IMR-90 (cell line): Measurements from ENCODE around the gene MRPL4. TPM values are rescaled to one million over a fixed set of nuclear protein-coding genes. Genes with fewer than 3 reads are reported as not detected.
A peak's percentile ranks its signal among the peaks of the same experiment; 100 is the strongest.

Experiments used
- ATAC-seq: fragments of 200-7000 bp; cut with Tn5 transposase; 2 replicates; pipeline ENCODE4 v1.9.1; 2020; ENCODE audit warnings: low read depth, mild to moderate bottlenecking, moderate library complexity
- BruUV-seq: library from RNA; stranded (reverse); fragments of 400-500 nt; replicated peaks from 2 replicates; lab custom pipeline; 2021; lab: Mats Ljungman, UMichigan
- CTCF ChIA-PET: fragments of 300-600 bp; formaldehyde crosslinking; extraction: SDS; loops from one replicate; lab custom pipeline; 2021; ENCODE audit warnings: antibody characterized with exemption; lab: Yijun Ruan, JAX
- POLR2A ChIA-PET: fragments of 300-600 bp; sonication (Branson Sonifier 250); formaldehyde crosslinking; loops from one replicate; lab custom pipeline; 2022; ENCODE audit warnings: antibody characterized with exemption; ENCODE audit not compliant: unreplicated experiment; lab: Charles Lee
- DNase-seq: peaks from one replicate; pipeline ENCODE4 v3.0.0; 2013
- H2AFZ ChIP-seq: replicated peaks from 2 replicates; pipeline ENCODE3; 2013; ENCODE audit warnings: low read length, mild to moderate bottlenecking; ENCODE audit not compliant: poor library complexity
- H2AK5ac ChIP-seq: 2 replicates; pipeline ENCODE4 v1.6.1; 2013; ENCODE audit warnings: low read depth, low read length, inconsistent platforms
- H2AK9ac ChIP-seq: replicated peaks from 2 replicates; pipeline ENCODE3; 2013; ENCODE audit warnings: mild to moderate bottlenecking, low read depth, low read length, moderate library complexity; ENCODE audit not compliant: poor library complexity
- H2BK120ac ChIP-seq: 2 replicates; pipeline ENCODE4 v1.6.1; 2013; ENCODE audit warnings: low read depth, low read length, inconsistent platforms
- H2BK15ac ChIP-seq: 3 replicates; pipeline ENCODE4 v1.6.1; 2013; ENCODE audit warnings: low read depth, low read length, inconsistent platforms
- H2BK20ac ChIP-seq: 2 replicates; pipeline ENCODE4 v1.6.1; 2013; ENCODE audit warnings: low read depth, mild to moderate bottlenecking, inconsistent platforms, low read length, moderate library complexity
- H2BK5ac ChIP-seq: 2 replicates; pipeline ENCODE4 v1.6.1; 2013; ENCODE audit warnings: mild to moderate bottlenecking, low read depth, low read length, inconsistent platforms; ENCODE audit not compliant: poor library complexity, severe bottlenecking
- H3K14ac ChIP-seq: replicated peaks from 2 replicates; pipeline ENCODE4 v1.6.1; 2013; ENCODE audit warnings: low read depth, low read length, inconsistent platforms
- H3K18ac ChIP-seq: 2 replicates; pipeline ENCODE4 v1.6.1; 2013; ENCODE audit warnings: low read depth, low read length, control low read depth
- H3K23ac ChIP-seq: 2 replicates; pipeline ENCODE4 v1.6.1; 2013; ENCODE audit warnings: low read depth, low read length, inconsistent platforms
- H3K27ac ChIP-seq: 2 replicates; pipeline ENCODE4 v1.5.1; 2013; ENCODE audit warnings: mild to moderate bottlenecking, control low read depth, low read length; ENCODE audit not compliant: insufficient read depth
- H3K27me3 ChIP-seq: 2 replicates; pipeline ENCODE4 v1.6.1; 2013; ENCODE audit warnings: low read length; ENCODE audit not compliant: control insufficient read depth, insufficient read depth
- H3K36me3 ChIP-seq: 2 replicates; pipeline ENCODE4 v1.6.1; 2013; ENCODE audit warnings: low read length, mixed read lengths; ENCODE audit not compliant: control insufficient read depth, insufficient read depth
- H3K4ac ChIP-seq: 2 replicates; pipeline ENCODE4 v1.6.1; 2013; ENCODE audit warnings: low read depth, low read length, inconsistent platforms
- H3K4me1 ChIP-seq: 2 replicates; pipeline ENCODE4 v1.6.1; 2013; ENCODE audit warnings: low read length, mixed read lengths; ENCODE audit not compliant: control insufficient read depth, insufficient read depth
- H3K4me2 ChIP-seq: 2 replicates; pipeline ENCODE4 v1.6.1; 2013; ENCODE audit warnings: low read depth, mild to moderate bottlenecking, control low read depth, low read length, moderate library complexity
- H3K4me3 ChIP-seq: 2 replicates; pipeline ENCODE4 v1.5.1; 2013; ENCODE audit warnings: low read depth, mild to moderate bottlenecking, control low read depth, low read length, moderate library complexity; ENCODE audit not compliant: insufficient read depth
- H3K56ac ChIP-seq: 2 replicates; pipeline ENCODE4 v1.6.1; 2013; ENCODE audit warnings: low read length, inconsistent platforms; ENCODE audit not compliant: insufficient read depth; ENCODE audit errors: extremely low read depth
- H3K79me1 ChIP-seq, 2 experiments: 2 replicates each; pipeline ENCODE4 v1.6.1; 2013; ENCODE audit warnings: low read length in 2 of 2, inconsistent platforms in 1 of 2, low read depth in 1 of 2
- H3K9ac ChIP-seq: 2 replicates; pipeline ENCODE4 v1.6.1; 2013; ENCODE audit warnings: low read depth, low read length, control low read depth
- H3K9me1 ChIP-seq: 2 replicates; pipeline ENCODE4 v1.6.1; 2013; ENCODE audit warnings: low read length, inconsistent platforms; ENCODE audit not compliant: insufficient read depth
- H3K9me3 ChIP-seq: 2 replicates; pipeline ENCODE4 v1.6.1; 2013; ENCODE audit warnings: low read length; ENCODE audit not compliant: control insufficient read depth, insufficient read depth
- H4K20me1 ChIP-seq: 2 replicates; pipeline ENCODE4 v1.6.1; 2013; ENCODE audit warnings: low read length, inconsistent platforms; ENCODE audit not compliant: insufficient read depth
- H4K5ac ChIP-seq: 2 replicates; pipeline ENCODE4 v1.6.1; 2013; ENCODE audit warnings: mild to moderate bottlenecking, low read depth, low read length, control low read depth
- H4K8ac ChIP-seq, 2 experiments: 2 replicates each; pipeline ENCODE4 v1.6.1; 2013; ENCODE audit warnings: low read depth in 2 of 2, low read length in 2 of 2, control low read depth in 1 of 2, inconsistent platforms in 1 of 2
- H4K91ac ChIP-seq: 2 replicates; pipeline ENCODE4 v1.6.1; 2013; ENCODE audit warnings: low read depth, low read length, inconsistent platforms; ENCODE audit not compliant: insufficient read depth
- MAZ ChIP-seq: IDR thresholded peaks from 2 replicates; pipeline ENCODE4 v1.6.1; 2012; ENCODE audit warnings: low read depth, mild to moderate bottlenecking, low read length, improper control_type of control experiment, moderate library complexity, borderline replicate concordance
- MXI1 ChIP-seq: IDR thresholded peaks from 2 replicates; pipeline ENCODE4 v1.6.1; 2012; ENCODE audit warnings: low read depth, mild to moderate bottlenecking, low read length, moderate library complexity, borderline replicate concordance
- RFX5 ChIP-seq: IDR thresholded peaks from 2 replicates; pipeline ENCODE4 v1.8.0; 2012; ENCODE audit warnings: low read depth, mild to moderate bottlenecking, low read length, moderate library complexity
- USF2 ChIP-seq: fragments of 150-350 bp; IDR thresholded peaks from 2 replicates; pipeline ENCODE4 v1.6.1; 2017; ENCODE audit warnings: mild to moderate bottlenecking, antibody characterized with exemption, low read length, low read depth
- whole genome bisulfite sequencing, 2 experiments: methylation state at CpG; one replicate each; pipeline versions ENCODE4 v1.1.5 to v1.1.7; 2013; ENCODE audit warnings: missing lambda C conversion rate in 2 of 2; ENCODE audit not compliant: insufficient read length in 1 of 2; ENCODE audit errors: extremely low coverage in 2 of 2; 5-methylcytosine and 5-hydroxymethylcytosine counted together
- dilution Hi-C: fragments of 300-500 bp; cut with HindIII; formaldehyde crosslinking; loops from one replicate; pipeline ENCODE4 v1.14.3; 2018; ENCODE audit warnings: low sequenced_read_pairs; ENCODE audit not compliant: unreplicated experiment
- in situ Hi-C: fragments of 300-500 bp; cut with MboI; formaldehyde crosslinking; loops from 3 replicates; pipeline ENCODE4 v1.14.3; 2019; ENCODE audit warnings: low sequenced_read_pairs, inconsistent platforms, mixed read lengths
- intact Hi-C: fragments of 100-400 bp; cut with micrococcal nuclease; formaldehyde crosslinking; loops from 2 replicates; pipeline ENCODE4 v1.10.0; 2022
- polyA plus RNA-seq, 3 experiments: library from polyadenylated mRNA; depleted of rRNA; stranded (reverse); fragments of >200 nt; gene quantifications; 2 replicates each; pipeline ENCODE4 v1.2.3, GENCODE V29; 2012; ENCODE audit warnings: low replicate concordance in 1 of 3
- total RNA-seq: library from RNA; depleted of rRNA; stranded (reverse); fragments of >200 nt; gene quantifications from 2 replicates; pipeline ENCODE4 v1.2.3, GENCODE V29; 2012

MRPL4 gene
- total and polyA plus RNA-seq, 2 of the 4 experiments (the other 2 are of a cell fraction): 32.8 to 108 TPM

GRCh38 chr19:10252707-10253106 lies 693 bp downstream of the MRPL4 start:
- peak overlapping the region; percentile 45; the same call in 1 of the 2 replicates for H3K23ac ChIP-seq
- peaks cover 22% of the 10 kb centered on the region for H3K36me3 ChIP-seq
- DNase-seq: no peak
- TF ChIP-seq MXI1 (no peak), MAZ (no peak), USF2 (no peak), RFX5 (no peak)
- peaks cover 10 to 32% of the 10 kb centered on the region in 2 experiments for H3K79me1 ChIP-seq
- ChIA-PET POLR2A (no interaction called here), CTCF (no interaction called here)
- H2AFZ ChIP-seq: peak overlapping the region; percentile 97
- peak overlapping the region; percentile 97 for H3K4me2 ChIP-seq
- peak overlapping the region; percentile 23 for H3K14ac ChIP-seq
- H2AK9ac ChIP-seq: peak overlapping the region; percentile 94
- WGBS, 2 experiments: 0% methylated on average over 1 of the region's 8 CpGs; no CpG with 5 or more reads in 1 of the 2 experiments
- H2BK5ac ChIP-seq: peak overlapping the region; percentile 31
- peak overlapping the region; percentile 96 for H2AK5ac ChIP-seq
- peak overlapping the region; percentile 36 for H3K27ac ChIP-seq
- peak overlapping the region; percentile 64 for H3K4me3 ChIP-seq
- H3K9me3 ChIP-seq: no peaks in the 10 kb centered on the region
- H3K9ac ChIP-seq: peak overlapping the region; percentile 64
- peak overlapping the region; percentile 63 for H4K91ac ChIP-seq
- H3K27me3 ChIP-seq: no peaks in the 10 kb centered on the region
- H3K4ac ChIP-seq: peak overlapping the region; percentile 69
- no peaks in the 10 kb centered on the region for H4K20me1 ChIP-seq
- H3K18ac ChIP-seq: no peak overlapping the region
- no peak overlapping the region for H2BK15ac ChIP-seq
- dilution Hi-C loops: no loop called here
- in situ Hi-C loops: no loop called here
- BruUV-seq: no TSS peak
- no peaks in the 10 kb centered on the region for H3K9me1 ChIP-seq
- peak overlapping the region; percentile 74 to 86 for H4K8ac ChIP-seq
- 0 out of 2 replicates have a peak, but pooled peaks cover 2% of the 10 kb centered on the region for H3K4me1 ChIP-seq
- no peak overlapping the region for H2BK120ac ChIP-seq
- ATAC-seq: no peak
- no peak overlapping the region for H2BK20ac ChIP-seq
- H3K56ac ChIP-seq: no peak overlapping the region
- peak overlapping the region; percentile 10; the same call in 1 of the 2 replicates for H4K5ac ChIP-seq
- intact Hi-C loops: loop anchor here (5.0 to 10.0 kb wide), 3 partner anchors 80 to 228 kb away; partner anchors contain the start of gene PPAN
